GM10248 (cell line): Measurements from ENCODE around the gene CDH23.

ENCODE experiments used
- CTCF ChIA-PET: fragments of 300-600 bp; sonication (Branson Sonifier 250); formaldehyde crosslinking; extraction: SDS; loops from one replicate; lab custom pipeline; 2021; ENCODE audit warnings: antibody characterized with exemption; lab: Yijun Ruan, JAX
- POLR2A ChIA-PET: fragments of 350-650 bp; sonication (Branson Sonifier 250); formaldehyde crosslinking; extraction: SDS; loops from one replicate; lab custom pipeline; 2020; ENCODE audit warnings: antibody characterized with exemption; lab: Yijun Ruan, JAX
- DNase-seq: peaks from one replicate; pipeline ENCODE4 v3.0.0; 2012; ENCODE audit errors: extremely low spot score
- CTCF ChIP-seq: IDR thresholded peaks from 2 replicates; pipeline ENCODE4 v1.5.1; 2012; ENCODE audit warnings: mild to moderate bottlenecking, low read depth; ENCODE audit errors: extremely low read depth, missing control alignments, control extremely low read depth

CDH23 gene

DNA sequence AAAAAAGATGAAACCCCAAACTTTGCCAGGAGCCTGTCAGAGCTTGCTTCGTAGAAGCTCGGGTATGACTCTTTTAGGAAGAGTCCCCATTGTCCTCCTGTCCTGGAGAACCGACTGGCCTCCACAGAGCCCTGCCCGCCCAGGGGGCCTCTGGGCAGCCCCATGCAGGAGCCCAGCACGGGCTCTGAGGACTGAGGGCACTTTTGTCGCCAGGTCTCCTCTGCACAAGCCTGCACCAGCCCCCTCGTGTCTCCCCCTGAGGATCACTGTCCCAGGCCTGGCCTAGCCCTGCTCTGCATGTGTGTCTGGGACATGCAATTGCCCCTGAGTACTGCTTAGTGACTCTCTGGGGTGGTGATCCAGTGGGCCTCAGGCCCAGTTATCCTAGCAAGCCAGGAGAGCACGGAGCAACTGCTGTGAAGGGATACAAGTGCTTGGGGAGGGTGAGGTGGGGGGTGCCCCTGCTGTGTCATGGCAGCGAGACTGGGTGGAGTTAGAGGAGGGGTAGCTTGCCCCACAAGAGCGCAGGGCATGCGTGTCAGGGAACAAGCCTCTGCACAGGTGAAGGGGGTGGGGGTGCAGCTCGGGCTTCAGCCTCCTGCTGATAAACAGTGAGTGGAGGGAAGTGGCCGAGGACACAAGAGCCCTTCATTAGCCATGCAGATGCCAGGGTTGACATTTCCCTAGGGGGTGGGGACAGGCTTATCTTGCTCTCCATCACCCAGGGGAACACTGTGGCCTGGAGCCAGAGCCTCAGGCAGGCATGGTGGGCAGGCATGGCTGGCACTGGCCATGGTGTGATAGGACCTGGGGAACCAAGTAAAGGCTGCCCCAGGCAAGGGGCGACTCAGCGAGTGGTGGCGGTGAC is 179.4 kb downstream of the CDH23 start:
- TF ChIP-seq CTCF, result no peak
- CTCF ChIA-PET, result interaction anchor here (0.7 to 7.0 kb wide), 4 partner anchors 6 to 120 kb away, joined by 3 to 40 read pairs (median 4); no protein-coding TSS in a partner anchor
- DNase-seq, result no peak
- POLR2A ChIA-PET, result no interaction called here

DNA sequence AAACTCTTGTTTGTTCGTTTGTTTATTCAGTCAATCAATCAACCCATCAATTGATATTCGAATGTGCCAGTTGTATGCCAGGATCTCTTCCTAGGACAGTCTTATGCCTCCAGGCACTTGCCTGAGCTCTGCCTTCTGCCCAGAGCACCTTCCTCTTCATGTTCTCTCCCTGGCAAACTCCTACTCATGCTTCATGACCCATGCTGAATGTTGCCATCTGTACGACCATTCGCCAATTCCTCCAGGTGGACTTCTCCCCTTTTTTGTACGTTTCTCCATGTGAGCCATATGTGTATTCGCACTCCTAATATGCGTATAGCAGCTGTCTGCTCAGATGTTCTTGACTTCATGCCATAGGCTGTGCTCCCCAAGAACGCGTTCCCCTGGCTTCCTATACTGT is 180.1 kb downstream of the CDH23 start:
- DNase-seq, result no peak
- CTCF ChIA-PET, result interaction anchor here (0.7 to 7.0 kb wide), 2 partner anchors 7 to 12 kb away, joined by 3 to 40 read pairs; no protein-coding TSS in a partner anchor
- TF ChIP-seq CTCF, result no peak
- POLR2A ChIA-PET, result no interaction called here

- no peak for DNase-seq
- ChIA-PET POLR2A (no interaction called here), CTCF (interaction anchor here (0.7 to 7.0 kb wide), 3 partner anchors 7 to 81 kb away, joined by 3 to 40 read pairs (median 3); no protein-coding TSS in a partner anchor)
- no peak for TF ChIP-seq CTCF
Observed at GRCh38 chr10:71577345-71577744, 180.6 kb downstream of the CDH23 start.

DNA sequence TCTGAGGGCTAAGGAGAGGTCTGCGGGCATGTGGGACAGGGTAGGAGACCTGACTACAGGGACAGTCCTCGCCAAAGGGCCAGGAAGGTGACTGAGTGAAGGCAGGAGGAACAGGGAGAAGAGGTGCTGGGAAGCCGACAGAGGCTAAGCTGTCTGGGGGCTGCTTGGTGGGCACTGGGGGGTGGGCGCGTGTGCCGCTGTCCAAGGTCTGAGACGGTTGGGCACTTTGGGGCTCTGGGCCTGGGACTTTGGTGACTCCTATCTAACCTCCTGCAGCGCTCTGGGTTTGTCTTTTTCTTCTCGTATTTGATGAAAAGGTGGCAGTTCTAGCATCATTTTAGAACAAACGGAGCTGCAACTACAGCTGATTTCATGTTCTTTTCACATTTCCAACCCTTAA is 181.3 kb downstream of the CDH23 start:
- ChIA-PET POLR2A (no interaction called here), CTCF (interaction anchor here (1.7 to 7.0 kb wide), 2 partner anchors 8 to 82 kb away, joined by 3 to 40 read pairs; no protein-coding TSS in a partner anchor)
- no peak for DNase-seq
- TF ChIP-seq CTCF, result no peak

GRCh38 chr10:71579668-71580067 is 182.9 kb downstream of the CDH23 start:
- POLR2A ChIA-PET, result no interaction called here
- TF ChIP-seq CTCF, result no peak
- DNase-seq, result no peak
- CTCF ChIA-PET, result interaction anchor here (7.0 kb wide), 1 partner anchor 10 kb away, joined by 40 read pairs; no protein-coding TSS in a partner anchor

GRCh38 chr10:71580415-71580814 is 183.7 kb downstream of the CDH23 start:
- no peak for DNase-seq
- CTCF ChIA-PET, result interaction anchor here (7.0 kb wide), 1 partner anchor 11 kb away, joined by 40 read pairs; no protein-coding TSS in a partner anchor
- no peak for TF ChIP-seq CTCF
- POLR2A ChIA-PET, result no interaction called here
